Activated CD4-positive, CD25-positive, alpha-beta regulatory T cell treated with anti-CD3 and anti-CD28 coated beads, Interleukin-2, amount 50 U/mL, for 72 hours (primary cell): Measurements from ENCODE around the gene REELD1.

Source experiments
- DNase-seq: peaks from one replicate; pipeline ENCODE4 v3.0.0; 2021

The REELD1 gene

DNA sequence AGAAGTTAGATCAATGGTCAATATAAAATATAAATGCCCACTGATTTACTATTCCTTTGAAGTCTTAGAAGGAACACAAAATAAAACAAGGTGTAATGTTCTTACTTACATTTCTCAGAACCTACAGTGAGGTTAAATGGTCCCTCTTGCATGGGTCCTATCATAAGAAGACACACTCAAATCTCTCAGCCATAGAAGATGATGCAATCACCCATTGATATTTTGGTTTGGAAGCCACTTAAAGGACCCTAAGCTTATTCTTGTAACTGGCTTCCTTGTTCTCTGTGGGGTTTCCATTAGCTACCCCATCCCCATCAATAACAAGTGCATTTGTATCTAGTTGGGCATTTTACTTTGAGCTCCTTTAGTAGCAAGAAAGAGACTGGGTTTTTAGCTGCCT lies 15.1 kb downstream of the REELD1 start:
- no peak for DNase-seq

DNA sequence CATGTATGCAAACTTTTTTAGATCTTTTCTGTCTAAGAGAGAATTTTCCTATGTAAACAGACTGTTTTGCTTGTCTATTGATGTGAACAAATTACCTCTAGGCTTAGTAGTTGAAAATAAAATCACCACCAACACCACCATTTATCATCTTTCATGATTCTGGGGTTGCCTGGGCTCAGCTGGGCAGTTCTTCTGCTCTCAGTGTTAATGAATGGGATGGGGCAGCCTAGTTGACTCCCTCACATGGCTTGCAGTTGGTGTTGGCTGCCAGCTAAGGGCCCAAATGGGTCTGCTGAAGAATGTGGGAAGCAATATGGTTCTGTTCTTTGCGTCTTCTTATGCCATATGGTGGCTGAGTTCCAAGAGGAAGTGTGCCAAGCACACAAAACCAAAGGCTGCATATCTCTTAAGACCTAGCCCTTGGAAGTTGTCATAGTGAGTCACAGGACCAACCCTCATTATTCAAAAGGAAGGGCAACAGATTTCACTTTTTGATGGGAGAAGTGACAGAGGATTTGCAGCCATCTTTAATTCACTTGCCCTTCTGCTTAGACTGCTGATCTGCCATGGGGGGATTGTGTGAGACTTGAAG lies 17.9 kb downstream of the REELD1 start:
- DNase-seq, result no peak

DNA sequence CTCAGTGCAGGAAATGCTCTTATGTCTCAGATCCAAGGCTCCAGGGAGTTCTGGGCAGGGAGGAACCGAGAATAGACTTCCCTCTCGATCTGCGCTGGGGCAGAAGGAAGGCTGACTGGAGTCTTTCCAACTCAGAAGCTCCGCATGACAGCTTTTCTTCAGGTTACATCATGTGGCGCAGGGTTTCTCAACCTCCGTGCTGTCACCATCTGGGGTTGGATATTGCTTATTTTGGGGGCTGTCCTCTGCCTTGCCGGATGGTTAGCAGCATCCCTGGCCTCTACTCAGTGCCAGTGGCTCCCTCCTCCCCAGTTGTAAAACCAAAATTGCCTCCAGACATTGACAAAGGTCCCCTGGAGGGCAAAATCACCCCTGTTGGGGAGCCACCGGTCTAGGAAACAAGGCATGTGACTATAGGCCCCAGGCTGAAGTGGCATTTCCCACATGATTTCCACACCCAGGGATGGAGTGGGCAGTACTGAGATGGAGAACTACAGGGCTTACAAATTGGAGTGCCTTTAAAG lies 21.4 kb downstream of the REELD1 start:
- DNase-seq, result no peak

DNA sequence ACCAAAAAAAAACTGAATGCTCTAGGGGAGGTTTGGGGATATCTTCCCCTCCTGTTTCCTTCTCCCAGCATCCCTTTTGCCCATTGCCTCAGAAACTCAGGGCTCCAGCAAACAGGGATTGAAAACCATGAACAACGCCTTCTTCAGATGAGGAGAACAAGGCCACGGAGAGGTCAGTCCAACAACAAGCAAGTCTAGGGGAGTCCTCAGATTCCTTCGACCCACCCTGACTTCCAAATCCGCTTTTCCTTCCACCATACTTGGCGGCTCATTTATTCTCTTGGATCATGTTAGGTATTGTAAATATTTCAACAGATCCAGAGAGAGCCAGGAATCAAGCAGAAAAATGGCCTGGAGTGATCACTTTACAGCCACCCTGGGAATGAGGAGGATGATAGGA lies 21.9 kb downstream of the REELD1 start:
- no peak for DNase-seq

DNA sequence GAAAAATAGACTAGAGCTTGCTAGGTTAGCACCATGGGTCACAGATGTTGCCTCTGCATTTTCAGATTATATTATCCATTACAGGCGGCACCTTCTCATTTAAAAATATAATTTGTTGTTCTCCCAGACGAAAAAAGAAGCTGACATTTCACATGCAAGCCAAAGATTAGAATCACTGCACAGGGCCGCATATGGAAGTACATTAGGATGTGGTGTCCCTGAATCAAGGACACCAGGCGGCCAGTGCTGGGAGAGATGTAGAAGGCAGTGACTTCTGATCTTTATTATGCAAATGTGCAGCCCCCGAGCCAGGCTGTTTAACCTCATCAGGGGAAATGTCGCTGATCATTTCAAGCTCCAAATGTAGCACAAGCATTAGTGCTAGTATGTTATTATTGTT lies 22.8 kb downstream of the REELD1 start:
- DNase-seq, result no peak

DNA sequence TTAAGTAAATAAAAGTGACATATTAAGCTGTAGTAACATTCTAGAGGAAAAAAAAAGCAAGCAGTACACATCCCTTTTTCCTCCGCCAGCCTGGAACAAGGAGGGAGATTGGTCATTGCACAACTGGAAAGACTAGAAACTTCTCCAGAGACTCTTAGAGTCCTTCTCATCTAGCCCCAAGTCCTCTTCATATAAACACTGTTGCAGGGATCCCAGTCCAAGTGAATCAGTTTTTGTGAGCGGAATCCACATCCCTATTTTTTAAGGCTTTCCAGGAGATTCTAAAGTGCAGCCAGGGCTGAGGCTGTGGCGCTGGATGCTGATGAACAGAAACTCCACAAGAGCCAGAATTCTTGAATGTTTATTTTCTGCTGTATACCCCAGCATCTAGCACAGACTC lies 23.8 kb downstream of the REELD1 start:
- DNase-seq, result no peak

DNA sequence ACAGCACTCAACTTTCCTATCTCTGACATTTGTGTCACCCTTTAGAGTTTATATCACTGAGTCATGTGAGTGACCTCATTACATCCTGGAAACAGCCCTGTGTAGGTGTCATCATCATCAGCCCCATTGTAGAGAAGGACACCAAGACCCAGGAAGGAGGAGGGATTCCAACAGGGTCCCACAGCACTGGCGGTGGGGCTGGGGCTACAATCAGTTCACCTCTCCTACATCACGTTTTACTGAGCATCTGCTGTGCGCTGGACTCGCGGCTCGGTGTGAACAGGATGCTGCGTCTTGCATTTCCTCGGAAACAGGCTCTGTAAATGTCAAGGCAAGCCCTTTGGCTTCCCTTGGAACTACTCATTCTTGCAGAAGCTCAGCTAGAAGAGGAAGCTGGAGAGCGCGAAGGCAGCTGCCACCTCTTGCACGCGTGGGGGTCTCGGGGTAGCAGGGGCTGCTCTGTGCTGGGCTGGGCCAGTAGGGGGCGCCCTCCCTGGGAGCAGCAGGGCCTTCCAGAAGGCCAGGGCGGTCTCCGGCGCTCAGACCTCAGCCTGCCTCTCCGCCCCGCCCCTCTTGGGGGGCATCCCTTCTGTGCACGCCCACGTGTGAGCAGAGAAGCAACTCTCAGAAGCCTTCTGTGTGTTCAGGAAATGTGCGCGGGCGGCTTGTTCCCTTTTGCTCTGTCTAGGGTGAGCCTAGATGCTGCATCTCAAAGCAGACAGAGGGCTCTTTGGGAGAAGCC lies 29.0 kb downstream of the REELD1 start:
- DNase-seq, result peak; percentile 65

DNA sequence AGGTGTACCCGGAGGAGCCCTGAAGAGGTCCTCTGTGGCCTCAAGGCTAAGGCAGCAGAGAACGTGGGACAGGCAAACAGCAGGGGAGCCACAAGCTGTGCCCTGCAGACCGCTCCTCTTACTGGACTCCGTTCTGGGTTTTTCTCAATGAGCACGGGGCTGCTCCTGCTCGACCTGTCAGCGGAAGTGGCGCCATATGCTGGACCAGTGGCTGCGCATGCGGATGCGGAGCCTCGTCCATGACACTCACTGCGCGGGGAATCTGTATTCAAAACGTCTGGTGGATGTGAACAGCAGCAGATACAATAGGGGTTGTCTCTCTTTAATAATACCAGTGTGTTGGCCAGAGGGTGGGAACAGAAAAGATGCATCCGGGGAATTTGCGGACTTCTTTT lies 29.5 kb downstream of the REELD1 start:
- DNase-seq, result no peak

DNA sequence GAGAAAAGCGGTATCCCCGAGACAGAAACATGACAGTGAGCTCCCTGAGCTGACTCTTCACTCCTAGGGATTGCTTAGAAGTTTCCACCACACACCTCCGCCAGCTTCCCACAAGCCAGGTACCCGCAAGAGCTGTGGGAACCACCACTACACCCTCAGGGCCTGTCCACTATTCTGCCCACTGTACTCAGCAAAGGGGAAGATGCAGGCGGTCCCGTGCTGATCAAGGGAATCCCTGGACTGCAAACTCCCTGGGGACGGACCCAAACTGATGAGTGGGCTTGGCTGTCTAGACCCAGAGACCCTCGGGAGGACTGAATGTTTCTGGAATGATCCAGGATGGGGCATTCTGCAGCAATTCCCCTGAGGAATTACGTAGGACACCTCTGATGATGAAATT lies 30.2 kb downstream of the REELD1 start:
- DNase-seq, result no peak

DNA sequence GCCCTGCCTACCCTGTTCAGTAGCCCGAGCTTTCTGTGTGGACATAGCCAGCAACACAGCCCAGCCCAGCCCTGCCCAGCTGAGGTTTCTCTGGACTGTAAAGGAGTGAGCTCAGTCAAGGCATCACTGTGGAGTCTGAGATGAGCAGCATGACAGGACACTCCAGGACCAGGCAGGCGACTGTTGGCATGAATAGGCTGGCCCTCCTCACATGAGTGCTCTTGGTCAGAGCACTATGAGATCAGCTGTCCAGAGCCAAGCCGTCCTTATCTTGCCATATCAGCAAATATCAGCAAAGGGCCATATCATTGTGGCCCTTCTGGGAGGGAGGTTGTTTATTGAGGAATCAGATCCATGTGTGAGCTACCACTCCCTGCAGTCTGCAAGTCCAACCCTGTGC lies 30.9 kb downstream of the REELD1 start:
- DNase-seq, result no peak

DNA sequence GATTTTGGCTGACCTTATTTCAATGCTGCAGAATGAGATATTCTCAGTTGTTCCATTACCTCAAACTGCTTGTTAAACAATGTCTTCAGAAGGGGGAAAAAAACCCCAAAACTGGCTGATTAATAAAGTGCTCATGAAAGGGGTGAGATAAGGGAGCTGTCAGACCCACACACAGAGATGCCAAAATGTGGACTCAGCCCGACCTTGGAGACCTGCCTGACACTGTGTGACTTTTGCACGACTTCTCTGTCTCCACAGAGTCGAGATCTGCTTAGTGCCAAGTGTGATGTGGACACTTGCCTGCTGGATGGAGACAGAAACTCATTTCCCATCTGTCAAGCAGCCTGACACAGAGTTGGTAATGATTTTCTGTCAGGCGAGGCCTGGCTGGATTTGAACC lies 31.5 kb downstream of the REELD1 start:
- no peak for DNase-seq

DNA sequence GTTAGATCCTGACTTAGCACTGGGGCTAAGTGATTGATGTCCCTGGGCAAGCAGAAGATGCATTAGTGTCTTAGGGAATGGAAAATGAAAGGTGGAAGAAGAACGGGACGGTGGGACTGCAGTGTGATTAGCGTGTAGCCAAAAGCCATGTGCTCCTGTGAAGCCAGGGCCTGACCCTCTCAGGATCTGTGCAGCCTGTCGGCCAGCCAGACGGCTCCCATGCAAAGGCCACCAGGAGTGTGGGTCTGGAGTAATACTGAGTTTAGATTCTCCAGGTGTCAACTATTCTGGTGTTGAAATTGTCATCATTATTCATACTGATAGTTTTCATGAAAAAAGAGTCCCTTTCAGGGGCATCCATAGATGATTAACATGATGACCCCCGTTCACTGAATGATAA lies 32.0 kb downstream of the REELD1 start:
- no peak for DNase-seq

DNA sequence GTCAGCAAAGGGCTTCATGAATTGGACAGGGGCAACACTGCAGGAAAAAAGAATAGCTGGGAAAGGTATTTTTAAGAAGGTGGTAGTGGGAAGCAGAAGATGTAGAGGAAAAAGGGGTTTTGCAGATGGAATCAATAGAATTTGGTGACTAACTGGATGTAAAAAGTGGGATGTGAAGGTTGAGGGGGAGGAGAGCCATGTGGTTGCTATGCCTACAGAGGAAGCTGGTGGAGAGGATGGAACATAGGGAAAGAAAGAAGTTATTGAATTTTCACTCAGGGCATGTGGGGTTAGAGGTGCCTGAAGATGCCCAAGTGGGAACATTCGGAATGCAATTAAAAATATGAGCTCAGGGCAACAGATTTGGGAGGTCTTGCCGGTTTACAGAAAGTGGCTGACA lies 33.0 kb downstream of the REELD1 start:
- no peak for DNase-seq

DNA sequence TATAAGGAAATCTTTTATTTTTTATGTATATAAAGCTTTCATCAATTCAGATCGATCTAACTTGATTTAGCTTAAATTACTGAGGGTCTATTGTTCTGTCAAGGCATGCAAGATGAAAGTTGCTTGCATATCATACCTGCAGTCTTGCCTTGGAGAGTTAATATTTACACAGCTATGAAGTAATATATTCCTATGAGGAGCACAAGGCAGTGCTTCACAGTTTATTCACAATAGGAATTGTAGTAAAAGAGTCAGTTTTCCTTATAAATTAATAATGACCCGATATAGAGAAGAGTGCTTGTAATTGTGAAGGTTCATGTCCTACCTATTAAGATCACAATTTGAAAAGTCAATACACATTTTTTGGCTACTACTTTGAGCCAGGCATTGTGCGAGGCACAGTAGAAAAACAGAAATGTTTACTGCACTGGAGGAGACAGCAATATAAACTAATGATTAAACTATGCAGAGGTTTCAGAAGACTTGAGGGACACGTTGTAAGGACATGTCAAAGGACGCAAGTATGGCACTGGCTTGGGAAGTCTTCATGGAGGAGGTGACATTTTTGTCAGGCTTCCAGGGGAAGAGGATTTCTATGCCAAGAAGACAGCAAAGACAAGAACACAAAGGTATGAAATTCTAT lies 38.8 kb downstream of the REELD1 start:
- no peak for DNase-seq

DNA sequence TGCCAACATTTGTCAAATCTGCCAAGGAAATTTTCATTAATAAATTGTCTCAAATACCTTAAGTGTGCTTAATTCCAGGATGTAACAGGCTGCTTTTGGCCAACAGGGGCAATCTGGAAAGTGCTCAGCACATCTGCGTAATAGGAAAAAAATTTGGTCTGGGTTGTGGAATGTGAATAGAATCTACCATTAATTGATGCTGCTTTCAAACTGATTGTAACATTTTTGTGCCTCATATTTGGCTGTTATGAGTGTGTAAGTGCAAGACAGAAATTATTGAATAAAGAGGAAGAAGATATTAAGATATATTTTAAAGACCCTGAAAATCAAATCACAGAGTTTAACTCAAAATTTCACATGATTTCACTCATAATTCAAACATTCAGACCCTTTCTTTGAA lies 41.1 kb downstream of the REELD1 start:
- DNase-seq, result no peak

DNA sequence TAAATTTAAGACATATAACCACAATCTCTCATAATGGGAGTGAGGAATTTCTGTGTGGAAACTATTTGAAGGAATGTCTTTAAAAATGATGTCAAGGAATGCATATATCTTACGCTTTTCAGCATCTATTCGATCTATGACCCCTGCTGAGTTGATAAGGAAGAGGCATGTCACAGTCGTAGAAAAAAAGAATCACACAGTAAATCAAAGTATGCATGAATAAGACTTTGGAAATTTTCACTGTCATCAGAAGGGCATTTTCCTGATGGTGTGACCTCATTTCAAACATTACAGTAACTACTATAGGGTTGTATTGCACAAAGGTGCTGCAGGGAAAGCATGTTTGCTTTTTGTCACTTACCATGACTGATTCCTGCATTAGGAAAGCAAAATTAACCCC lies 41.5 kb downstream of the REELD1 start:
- DNase-seq, result no peak

DNA sequence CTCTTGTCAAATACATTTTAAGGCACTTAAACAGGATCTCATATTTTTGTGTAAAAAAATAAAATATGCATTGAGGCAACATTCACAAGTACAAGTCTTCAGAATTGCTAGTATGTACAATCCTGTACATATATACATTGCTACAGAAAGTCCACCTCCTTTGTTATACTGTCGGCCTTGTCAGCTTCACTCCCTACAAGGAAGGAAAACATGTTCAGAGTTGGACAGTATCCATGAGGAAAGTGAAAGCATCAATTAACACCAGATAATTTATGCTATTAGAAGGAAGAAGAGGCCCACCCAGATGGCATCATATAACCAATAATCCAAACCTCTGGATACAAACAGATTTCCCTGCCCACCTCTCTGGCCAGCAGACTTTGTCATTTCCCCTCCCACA lies 42.0 kb downstream of the REELD1 start:
- no peak for DNase-seq

DNA sequence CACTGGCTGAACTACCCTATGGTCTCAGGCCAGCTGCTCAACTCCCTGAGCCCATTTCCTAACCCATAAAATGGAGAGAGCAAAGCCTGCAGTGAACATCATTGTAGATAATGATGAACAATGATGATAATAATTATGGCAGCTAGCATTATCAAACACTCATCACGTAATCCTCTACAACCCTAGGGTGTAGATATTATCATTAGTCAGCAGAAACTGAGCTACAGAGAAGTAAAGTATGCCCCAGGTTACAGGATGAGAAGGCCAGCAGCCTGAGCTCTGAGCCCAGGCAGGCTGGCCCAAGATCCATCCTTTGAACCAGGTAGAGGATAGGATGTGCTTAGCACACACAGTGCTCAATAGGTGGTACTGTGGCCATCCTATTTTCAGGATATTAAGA lies 43.2 kb downstream of the REELD1 start:
- no peak for DNase-seq

DNA sequence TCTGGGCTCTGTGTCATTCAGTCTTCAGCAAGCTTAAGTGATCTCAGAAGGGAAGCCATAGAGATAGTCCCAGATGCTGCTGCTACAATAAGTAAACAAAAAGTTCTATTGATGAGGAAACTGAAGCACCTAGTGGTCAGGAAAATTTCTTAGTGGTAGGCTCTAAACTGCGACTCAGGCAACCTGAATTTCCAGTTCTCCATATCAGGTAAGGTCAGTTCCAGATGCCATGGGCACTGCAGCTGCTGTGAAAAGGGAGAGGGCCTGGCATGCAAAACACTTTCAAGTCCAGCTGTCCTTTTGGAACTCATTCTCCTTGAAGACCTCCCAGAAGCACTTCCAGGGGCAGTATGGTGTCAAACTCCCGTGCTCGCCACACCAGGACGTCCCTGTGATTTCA lies 46.2 kb downstream of the REELD1 start:
- no peak for DNase-seq

DNA sequence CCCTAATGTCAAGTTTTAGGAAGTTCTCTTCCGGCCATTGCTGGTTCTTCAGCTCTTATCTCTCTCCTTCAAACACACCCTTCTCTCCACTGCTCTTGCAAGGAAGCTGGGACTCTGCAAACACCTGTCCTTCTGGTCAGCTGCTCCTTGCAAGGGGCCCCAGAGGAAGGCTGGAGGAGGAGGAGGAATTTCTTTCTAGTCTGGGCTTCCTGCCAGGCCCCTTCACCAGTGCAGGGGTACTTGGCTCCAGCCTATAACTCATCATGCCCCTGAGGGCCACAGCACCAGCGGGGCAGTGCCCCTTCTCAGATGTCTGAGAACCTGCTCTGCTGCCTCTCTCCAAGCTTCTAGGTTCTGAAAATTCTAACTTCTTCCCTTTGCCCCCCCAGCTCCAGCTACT lies 46.7 kb downstream of the REELD1 start:
- DNase-seq, result no peak

DNA sequence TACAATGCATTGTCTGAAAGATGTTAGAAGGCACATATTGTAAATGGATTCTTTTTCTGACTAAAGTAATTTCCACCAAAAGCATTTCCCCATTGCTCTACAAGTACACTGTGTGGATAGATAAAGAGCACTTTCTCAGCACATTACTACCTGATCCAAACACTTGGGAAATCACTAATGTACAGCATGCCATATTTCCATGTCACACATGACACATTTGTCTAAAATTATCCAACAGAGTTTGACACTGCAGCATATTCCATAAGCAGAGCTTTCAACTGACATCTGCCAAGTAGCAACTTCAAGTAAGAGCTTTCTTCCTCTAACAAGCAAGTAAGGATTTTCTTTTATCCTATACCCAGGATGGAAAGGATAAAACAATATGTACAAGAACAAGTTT lies 49.5 kb downstream of the REELD1 start:
- no peak for DNase-seq

DNA sequence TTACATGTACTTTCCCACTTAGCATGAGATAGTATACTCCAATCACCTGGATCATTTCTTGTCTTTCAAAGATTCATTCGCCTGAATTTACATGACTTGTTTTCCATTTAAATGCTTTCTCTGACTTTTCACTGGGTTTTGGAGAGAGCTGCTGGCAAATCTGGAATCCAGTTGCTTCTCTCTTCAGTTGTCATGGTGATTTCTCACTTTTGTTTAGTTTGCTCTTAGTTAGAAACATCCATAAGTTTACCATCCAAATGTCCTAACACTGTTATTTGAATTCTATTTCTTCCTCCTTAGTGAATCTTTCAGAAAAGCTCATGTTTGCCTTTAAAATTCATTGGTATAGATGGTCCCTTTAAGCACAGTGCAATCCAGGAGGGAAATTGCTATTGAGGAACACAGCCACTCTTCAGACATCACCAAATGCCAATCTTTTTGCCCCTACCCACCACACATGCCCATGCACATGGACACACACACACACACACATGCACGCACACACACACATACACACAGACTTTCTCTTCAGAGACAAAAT lies 51.7 kb downstream of the REELD1 start:
- DNase-seq, result no peak

DNA sequence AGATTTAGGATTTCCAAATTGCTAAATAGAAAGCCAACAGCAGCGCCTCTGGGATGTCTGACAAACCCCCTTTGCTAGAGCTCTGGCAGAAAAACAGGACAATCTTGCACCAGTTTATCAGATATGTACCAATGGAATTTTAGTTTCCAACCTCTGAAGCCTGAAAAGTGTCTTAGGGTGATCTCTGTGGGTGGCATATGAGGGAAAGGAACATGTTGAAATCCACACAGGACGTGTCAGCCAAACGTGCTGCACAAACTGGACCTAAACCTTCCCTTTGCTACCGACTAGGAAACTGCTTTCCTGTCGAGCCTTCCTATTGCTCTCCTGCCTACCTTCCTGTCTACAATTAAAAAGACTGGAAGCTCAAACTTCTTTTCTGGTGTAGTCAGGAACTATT lies 53.5 kb downstream of the REELD1 start:
- no peak for DNase-seq

DNA sequence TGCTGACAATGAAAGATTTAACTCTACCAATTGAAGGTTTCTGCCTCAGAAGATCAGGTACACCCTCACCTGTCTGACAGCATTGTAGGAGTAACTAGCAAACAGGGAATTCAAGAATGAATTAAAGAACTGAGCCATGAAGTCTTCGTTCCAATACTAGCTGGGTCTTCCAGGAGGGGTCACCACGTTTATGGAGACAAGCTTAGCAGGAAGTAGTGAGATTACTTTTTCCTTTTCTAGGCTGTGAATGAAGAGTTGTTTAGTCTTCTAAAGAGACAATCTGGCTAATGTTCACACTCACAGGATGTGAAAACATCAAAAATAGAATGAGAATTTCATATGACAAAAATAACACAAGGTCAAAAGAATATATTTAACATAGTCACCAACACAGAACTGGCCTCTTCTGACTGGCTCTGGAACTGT lies 54.9 kb downstream of the REELD1 start:
- DNase-seq, result no peak
